GM19397 (cell line): ENCODE results near the gene PLCB3.
"Not testable (repeated sequence)": the region's sequence is repeated elsewhere in the genome, so short reads cannot be mapped to it uniquely, and the experiment has no call there.

Experiments
- ATAC-seq: cut with Tn5 transposase; IDR thresholded peaks from one replicate; pipeline ENCODE4 v1.9.1; 2021; ENCODE audit warnings: mild to moderate bottlenecking, moderate library complexity; ENCODE audit not compliant: unreplicated experiment

PLCB3 gene

GRCh38 chr11:64303109-64304031 is 52.0 kb downstream of the PLCB3 start:
- ATAC-seq = no peak

GRCh38 chr11:64304032-64304315 is 52.6 kb downstream of the PLCB3 start:
- no peak for ATAC-seq

GRCh38 chr11:64304316-64305072 is 53.2 kb downstream of the PLCB3 start:
- ATAC-seq = peak; percentile 25

GRCh38 chr11:64305075-64305690 is 53.9 kb downstream of the PLCB3 start, which contains the start of gene ESRRA:
TSS of gene ESRRA (plus strand) at chr11:64305524. CDS start at chr11:64307180, 1,656 bp downstream.
- peak; percentile 70 for ATAC-seq

- ATAC-seq = peak; percentile 23
These were observed 54.6 kb downstream of the PLCB3 start for GRCh38 chr11:64305691-64306562.

GRCh38 chr11:64306563-64306875 is 55.2 kb downstream of the PLCB3 start:
- ATAC-seq = no peak

GRCh38 chr11:64306876-64307622 is 55.7 kb downstream of the PLCB3 start:
- ATAC-seq = no peak

- not testable (repeated sequence) for ATAC-seq
These were observed 56.5 kb downstream of the PLCB3 start for GRCh38 chr11:64307795-64308194.

GRCh38 chr11:64312947-64313346 is 61.6 kb downstream of the PLCB3 start:
- ATAC-seq = no peak

GRCh38 chr11:64313491-64314145 is 62.3 kb downstream of the PLCB3 start:
- ATAC-seq = no peak

GRCh38 chr11:64314146-64314804 is 62.9 kb downstream of the PLCB3 start:
- no peak for ATAC-seq

- no peak for ATAC-seq
These were observed 63.7 kb downstream of the PLCB3 start for GRCh38 chr11:64314805-64315561.

- ATAC-seq = not testable (repeated sequence)
These were observed 64.6 kb downstream of the PLCB3 start for GRCh38 chr11:64315667-64316526.

- ATAC-seq = peak; percentile 3
These were observed 65.5 kb downstream of the PLCB3 start for GRCh38 chr11:64316672-64317324.

- peak; percentile 63 for ATAC-seq
These were observed 66.1 kb downstream of the PLCB3 start, which contains the start of gene TRMT112 for GRCh38 chr11:64317325-64317960. TSS of gene TRMT112 (minus strand) at chr11:64317559. CDS start at chr11:64317526, 33 bp downstream.
